ENCODE measurements around the gene RTN4R. TPM values are rescaled to one million over a fixed set of nuclear protein-coding genes. Genes with fewer than 3 reads are reported as not detected.
A peak's percentile ranks its signal among the peaks of the same experiment; 100 is the strongest.

Gene RTN4R
- total and polyA plus RNA-seq, 9 of the 15 experiments (the other 6 are each of a cell fraction or from before 2014, with no cell fraction given), result 0.04 to 2.8 (median 1.4) TPM; not detected in 3

- TF ChIP-seq CREB3 (tag; conservative IDR thresholded peaks at IDR 0.05; ENCODE audit: low read depth) (no peak), SREBF1 (IDR thresholded peaks at IDR 0.05; ENCODE audit: borderline replicate concordance, low read depth, low read length) (no peak), PCBP1 (IDR thresholded peaks at IDR 0.05; ENCODE audit: low read depth, low read length, poor library complexity, severe bottlenecking) (no peak)
Measured at GRCh38 chr22:20197407-20198030, 70.6 kb downstream of the RTN4R start (continued).

- Histone ChIP-seq H3K9me1 (ENCODE audit: control insufficient read depth, insufficient read depth, low read length) (peaks cover 3% of the 10 kb centered on the region), H3K9me3 (replicated peaks; ENCODE audit: control insufficient read depth, insufficient read depth, low read depth, low read length) (no peaks in the 10 kb centered on the region), H3K36me3 (ENCODE audit: control insufficient read depth, insufficient read depth, low read length) (no peaks in the 10 kb centered on the region), H3K9ac (ENCODE audit: insufficient read depth in 1 of 2, low read depth in 2 of 2, low read length in 2 of 2) (peak overlapping the region in 1 of 2 experiments; percentile 26; a peak in 2 of 4 replicates), H3K27ac (ENCODE audit: extremely low read depth, low read depth, low read length) (no peak overlapping the region), H3K27me3 (ENCODE audit: control insufficient read depth in 2 of 2, insufficient read depth in 2 of 2, low read length in 2 of 2) (peaks cover 85 to 96% of the 10 kb centered on the region in 2 experiments), H3K4me3 (no peak overlapping the region), H2AFZ (ENCODE audit: low read depth, low read length) (no peak overlapping the region), H3K79me2 (ENCODE audit: control insufficient read depth, insufficient read depth, low read length) (no peaks in the 10 kb centered on the region), H4K20me1 (replicated peaks; ENCODE audit: control insufficient read depth, insufficient read depth, low read length) (peaks cover 47% of the 10 kb centered on the region), H3K4me1 (replicated peaks in 1 of 2; ENCODE audit: control insufficient read depth in 2 of 2, insufficient read depth in 2 of 2, low read length in 2 of 2) (peaks cover 0 to 49% of the 10 kb centered on the region in 2 experiments; a peak in 2 of 5 replicates), H3K4me2 (ENCODE audit: insufficient read depth, low read length) (no peak overlapping the region)
- DNase-seq (ENCODE audit: extremely low read depth in 1 of 4, low spot score in 3 of 4) (no peak), FAIRE-seq (no peak), ATAC-seq (peak; percentile 21)
- 1% methylated on average over 19 of the region's 19 CpGs for WGBS (ENCODE audit: insufficient coverage, low coverage, missing lambda C conversion rate)
- no TSS peak for BruUV-seq (replicated peaks)
- CTCF ChIA-PET (ENCODE audit: low intra/inter-chr PET ratio), result no interaction called here
- intact Hi-C loops (cut with micrococcal nuclease) (no loop called here), in situ Hi-C loops (cut with MboI) (no loop called here)
- POLR2A ChIA-PET, result interaction anchor here (0.5 to 1.6 kb wide), 11 partner anchors 10 to 712 kb away, joined by 3 to 7 read pairs (median 3); no protein-coding TSS in a partner anchor
- TF ChIP-seq TEAD1 (CRISPR knock-in tag; IDR thresholded peaks at IDR 0.05) (peak in 1 of 2 experiments; percentile 69; a peak in 1 of 4 replicates), CHD1 (IDR thresholded peaks at IDR 0.05; ENCODE audit: low read length) (peak; percentile 57), CTCF (IDR thresholded peaks at IDR 0.05 in 2 of 3, conservative IDR thresholded peaks at IDR 0.05 in 1 of 3; ENCODE audit: insufficient read depth in 2 of 3, low read depth in 1 of 3, low read length in 3 of 3) (peak in 1 of 3 experiments; percentile 29; a peak in 1 of 6 replicates), ZNF143 (CRISPR knock-in tag; IDR thresholded peaks at IDR 0.05) (0 out of 2 replicates have a peak, but pooled peaks have one; percentile 57), PRDM10 (IDR thresholded peaks at IDR 0.05; ENCODE audit: partially characterized antibody) (peak; percentile 65), KDM2B (CRISPR knock-in tag; IDR thresholded peaks at IDR 0.05) (0 out of 2 replicates have a peak, but pooled peaks have one; percentile 35), ZNF436 (CRISPR knock-in tag; IDR thresholded peaks at IDR 0.05) (0 out of 2 replicates have a peak, but pooled peaks have one; percentile 26)
Measured at GRCh38 chr22:20196094-20196842, 71.8 kb downstream of the RTN4R start.

All from K562 (cell line).